ENCODE measurements around the gene ZNF200. TPM values are rescaled to one million over a fixed set of nuclear protein-coding genes. Genes with fewer than 3 reads are reported as not detected.

The ZNF200 gene
- total and polyA plus RNA-seq, 2 of the 13 experiments (the other 11 are each of a cell fraction or from before 2014, with no cell fraction given), result 3.5 to 16.5 TPM

- TF ChIP-seq BCLAF1 (IDR thresholded peaks at IDR 0.05) (no peak), SMC3 (IDR thresholded peaks at IDR 0.05; ENCODE audit: low read length) (no peak), ZNF160 (CRISPR knock-in tag; IDR thresholded peaks at IDR 0.05) (no peak), ZNF784 (CRISPR knock-in tag; IDR thresholded peaks at IDR 0.05; ENCODE audit: borderline replicate concordance) (no peak), ADNP (CRISPR knock-in tag; IDR thresholded peaks at IDR 0.05) (no peak), U2AF2 (IDR thresholded peaks at IDR 0.05; ENCODE audit: low read depth, low read length) (no peak), ZFP62 (CRISPR knock-in tag; IDR thresholded peaks at IDR 0.05) (no peak), SOX5 (CRISPR knock-in tag; IDR thresholded peaks at IDR 0.05; ENCODE audit: borderline replicate concordance) (peak; percentile 68), CCDC6 (CRISPR knock-in tag; IDR thresholded peaks at IDR 0.05) (no peak), ZNF543 (CRISPR knock-in tag; IDR thresholded peaks at IDR 0.05) (no peak), FUBP1 (CRISPR knock-in tag; IDR thresholded peaks at IDR 0.05; ENCODE audit: borderline replicate concordance) (no peak), ZSCAN12 (CRISPR knock-in tag; IDR thresholded peaks at IDR 0.05) (no peak), JUN (CRISPR knock-in tag; IDR thresholded peaks at IDR 0.05) (peak; percentile 15; the same call in 1 of the 2 replicates), THAP11 (CRISPR knock-in tag; IDR thresholded peaks at IDR 0.05) (no peak), ZKSCAN8 (CRISPR knock-in tag; IDR thresholded peaks at IDR 0.05; ENCODE audit: borderline replicate concordance) (peak; percentile 56; the same call in 1 of the 2 replicates), ZBTB8A (CRISPR knock-in tag; IDR thresholded peaks at IDR 0.05; ENCODE audit: borderline replicate concordance, low read depth) (no peak), GATAD1 (CRISPR knock-in tag; IDR thresholded peaks at IDR 0.05) (0 out of 2 replicates have a peak, but pooled peaks have one; percentile 48), ZNF225 (CRISPR knock-in tag; IDR thresholded peaks at IDR 0.05) (no peak), ZNF556 (CRISPR knock-in tag; IDR thresholded peaks at IDR 0.05; ENCODE audit: borderline replicate concordance) (peak; percentile 37; the same call in 1 of the 2 replicates), SP5 (CRISPR knock-in tag; IDR thresholded peaks at IDR 0.05; ENCODE audit: borderline replicate concordance, low read depth) (no peak), DMAP1 (CRISPR knock-in tag; IDR thresholded peaks at IDR 0.05) (0 out of 2 replicates have a peak, but pooled peaks have one; percentile 43), ZNF331 (CRISPR knock-in tag; IDR thresholded peaks at IDR 0.05) (peak; percentile 18; the same call in 1 of the 2 replicates), SOX13 (IDR thresholded peaks at IDR 0.05) (no peak), SOX13 (CRISPR knock-in tag; conservative IDR thresholded peaks at IDR 0.05 in 1 of 2, IDR thresholded peaks at IDR 0.05 in 1 of 2) (peak in 1 of 2 experiments; percentile 66; a peak in 1 of 4 replicates), MED13 (CRISPR knock-in tag; IDR thresholded peaks at IDR 0.05) (no peak), NFE2L2 (IDR thresholded peaks at IDR 0.05; ENCODE audit: low read length) (no peak), HNRNPH1 (optimal IDR thresholded peaks at IDR 0.05; ENCODE audit: low read depth, low read length) (no peak), ZNF138 (CRISPR knock-in tag; IDR thresholded peaks at IDR 0.05; ENCODE audit: low read depth) (no peak)
Measured at GRCh38 chr16:3198334-3199072, 36.5 kb downstream of the ZNF200 start (continued).

Data from HepG2 (cell line).